ENCODE data around the gene LDHB.
A peak's percentile ranks its signal among the peaks of the same experiment; 100 is the strongest.

The LDHB gene

GRCh38 chr12:21659383-21659782 is 1.7 kb upstream of the LDHB start:
- no peak for TF ChIP-seq CTCF (IDR thresholded peaks at IDR 0.05; ENCODE audit: low read depth, low read length)
- no peak overlapping the region for H3K4me3 ChIP-seq (ENCODE audit: low read depth, low read length)

- no peak for TF ChIP-seq CTCF (IDR thresholded peaks at IDR 0.05; ENCODE audit: low read depth, low read length)
- H3K4me3 ChIP-seq (ENCODE audit: low read depth, low read length), result peak overlapping the region; percentile 73
Measured at GRCh38 chr12:21656905-21657325, 727 bp downstream of the LDHB start.

- no peak overlapping the region for H3K4me3 ChIP-seq (ENCODE audit: low read depth, low read length)
- no peak for TF ChIP-seq CTCF (IDR thresholded peaks at IDR 0.05; ENCODE audit: low read depth, low read length)
Measured at GRCh38 chr12:21655591-21655990, 2.1 kb downstream of the LDHB start.

GRCh38 chr12:21651821-21652220 is 5.8 kb downstream of the LDHB start:
- no peak for TF ChIP-seq CTCF (IDR thresholded peaks at IDR 0.05; ENCODE audit: low read depth, low read length)
- no peak overlapping the region for H3K4me3 ChIP-seq (ENCODE audit: low read depth, low read length)

- no peak for TF ChIP-seq CTCF (IDR thresholded peaks at IDR 0.05; ENCODE audit: low read depth, low read length)
- no peak overlapping the region for H3K4me3 ChIP-seq (ENCODE audit: low read depth, low read length)
Measured at GRCh38 chr12:21650997-21651396, 6.6 kb downstream of the LDHB start.

- no peak for TF ChIP-seq CTCF (IDR thresholded peaks at IDR 0.05; ENCODE audit: low read depth, low read length)
- H3K4me3 ChIP-seq (ENCODE audit: low read depth, low read length), result no peak overlapping the region
Measured at GRCh38 chr12:21649034-21649433, 8.6 kb downstream of the LDHB start.

- no peak for TF ChIP-seq CTCF (IDR thresholded peaks at IDR 0.05; ENCODE audit: low read depth, low read length)
- no peak overlapping the region for H3K4me3 ChIP-seq (ENCODE audit: low read depth, low read length)
Measured at GRCh38 chr12:21648378-21648777, 9.3 kb downstream of the LDHB start.

Measured in WI38 (cell line).